ENCODE measurements around the gene MORN1.

MORN1 gene

DNA sequence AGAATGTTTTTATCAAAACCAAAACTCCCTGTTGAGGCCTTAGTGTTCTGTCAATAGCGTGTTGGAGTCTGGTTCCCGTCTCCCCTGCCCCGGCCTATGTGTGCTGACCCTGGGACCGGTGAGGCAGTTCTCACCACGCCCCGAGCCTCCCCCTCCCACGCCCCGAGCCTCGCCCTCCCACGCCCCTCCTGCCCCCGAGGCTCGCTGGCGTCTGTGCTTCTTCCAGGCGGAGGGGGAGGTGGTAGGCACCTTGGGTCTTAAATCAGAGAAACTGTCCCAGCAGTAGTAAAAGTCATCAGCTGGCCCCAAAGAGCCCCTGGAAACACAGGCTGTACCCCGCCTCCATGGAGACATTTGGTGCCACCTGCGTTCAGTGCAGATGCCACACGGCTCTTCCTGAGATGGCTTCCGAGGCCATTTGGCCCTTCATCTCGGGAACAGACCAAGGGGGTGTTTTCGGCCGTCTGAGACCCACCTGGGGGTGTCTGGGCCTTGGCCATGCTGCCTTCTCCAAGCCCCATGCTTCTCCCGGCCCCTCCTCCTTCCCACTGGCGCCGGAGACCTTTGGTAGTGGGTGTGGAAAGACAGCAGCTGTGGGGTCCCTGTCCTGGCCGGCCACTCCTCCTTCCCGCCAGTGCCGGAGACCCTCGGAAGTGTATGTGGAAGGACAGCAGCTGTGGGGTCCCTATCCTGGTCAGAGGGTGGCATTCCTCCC lies 118.5 kb downstream of the MORN1 start:
- DNase-seq (ENCODE audit: low read depth) = no peak

GRCh38 chr1:2271841-2272655 lies 119.3 kb downstream of the MORN1 start:
- DNase-seq (ENCODE audit: low read depth) = no peak
